HG03025 (cell line): ENCODE data around the gene CKMT2.

ENCODE experiments used
- ATAC-seq: cut with Tn5 transposase; IDR thresholded peaks from one replicate; pipeline ENCODE4 v1.9.1; 2021; ENCODE audit warnings: mild to moderate bottlenecking, moderate library complexity; ENCODE audit not compliant: unreplicated experiment, low FRiP score

CKMT2 gene

DNA sequence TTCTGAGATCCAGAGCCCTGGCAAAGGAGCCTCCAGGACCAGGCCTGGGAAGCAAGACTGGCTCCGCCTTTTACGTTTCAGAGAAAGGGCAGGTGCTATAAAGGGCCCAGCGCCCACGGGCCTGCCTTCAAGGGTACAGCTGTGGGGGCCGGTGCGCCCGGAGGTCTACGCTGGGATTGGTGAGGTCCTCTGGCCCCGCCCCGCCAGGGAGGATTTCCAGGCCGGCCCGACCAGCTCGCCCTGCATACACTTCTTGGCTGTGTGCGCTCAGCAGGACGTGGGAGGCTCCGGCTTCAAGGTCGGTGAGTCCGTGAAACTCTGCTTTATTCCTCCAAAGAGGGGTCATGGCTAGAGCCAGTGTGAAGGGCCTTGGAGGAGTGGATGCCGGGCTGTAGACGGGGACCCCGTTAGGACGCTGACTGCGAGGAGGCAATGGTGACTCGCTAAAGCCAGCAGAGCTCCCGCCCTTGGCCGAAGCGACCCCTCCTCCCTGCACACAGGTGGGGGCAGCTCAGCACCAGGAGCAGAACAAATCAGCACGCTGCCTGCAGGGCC is at the start of gene CKMT2:
TSS of gene CKMT2 (plus strand) at position 243 of the 555 bp plus-strand sequence. CDS start 17,811 bp downstream, outside the sequence.
- no peak for ATAC-seq

DNA sequence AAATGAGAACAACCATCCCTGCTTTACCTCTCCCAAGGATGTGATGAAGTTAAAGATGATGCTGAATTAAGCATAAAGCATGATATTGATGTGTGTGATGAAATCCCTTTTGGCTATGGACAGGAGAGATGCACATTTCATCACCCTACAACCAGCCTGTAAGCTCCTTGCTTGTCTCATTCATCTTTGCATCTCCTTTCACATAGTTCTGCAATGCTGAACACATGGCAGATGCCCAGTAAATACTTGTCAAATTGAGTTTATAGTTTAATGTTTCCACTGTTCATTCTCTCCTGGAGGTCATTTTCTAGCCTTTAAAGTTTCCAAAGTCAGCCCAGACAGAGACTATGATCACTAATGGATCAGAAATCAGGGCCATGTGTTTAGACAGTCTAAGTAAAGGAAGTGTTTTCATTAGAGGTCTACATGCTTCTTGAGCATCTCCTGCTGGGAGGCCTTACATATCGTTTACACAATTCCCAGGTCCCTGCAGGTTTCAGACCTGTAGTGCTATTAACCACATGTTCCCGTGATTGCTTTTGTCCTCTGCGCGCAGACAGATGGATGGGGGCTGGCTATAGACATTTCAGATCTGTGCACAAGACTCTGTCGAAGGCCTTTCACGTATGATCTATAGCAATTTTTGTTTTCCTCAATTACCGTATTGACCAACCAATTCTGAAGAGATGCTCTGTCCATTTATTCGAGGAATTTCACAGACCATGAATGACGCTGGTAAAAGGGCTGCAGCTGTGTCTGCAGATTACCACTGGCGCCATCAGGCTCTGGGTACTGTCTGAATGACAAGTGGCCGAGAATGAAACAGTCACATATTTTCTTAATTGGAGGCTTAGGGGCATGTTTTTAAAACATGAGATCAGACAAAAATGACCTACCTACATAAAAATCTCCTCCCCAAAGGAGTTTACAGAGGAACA is 49.0 kb upstream of the CKMT2 start:
- no peak for ATAC-seq

DNA sequence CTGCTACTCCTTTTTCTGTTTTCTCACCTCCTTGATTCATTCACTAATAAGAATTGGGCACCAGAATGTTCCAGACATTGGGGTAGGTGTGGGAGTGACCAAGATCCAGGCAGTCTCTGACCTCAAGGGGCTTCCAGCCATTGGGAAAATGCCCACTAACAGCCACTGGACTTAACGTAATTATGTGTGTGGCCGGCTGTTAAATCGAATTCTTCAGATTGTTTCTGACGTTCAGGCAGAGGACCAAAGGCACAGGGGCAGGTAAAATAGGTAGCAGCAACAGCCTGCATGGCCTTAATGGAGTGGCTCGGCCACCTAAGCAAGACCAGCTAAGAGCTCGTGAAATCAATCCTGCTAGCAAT is 48.4 kb upstream of the CKMT2 start:
- ATAC-seq, result no peak

DNA sequence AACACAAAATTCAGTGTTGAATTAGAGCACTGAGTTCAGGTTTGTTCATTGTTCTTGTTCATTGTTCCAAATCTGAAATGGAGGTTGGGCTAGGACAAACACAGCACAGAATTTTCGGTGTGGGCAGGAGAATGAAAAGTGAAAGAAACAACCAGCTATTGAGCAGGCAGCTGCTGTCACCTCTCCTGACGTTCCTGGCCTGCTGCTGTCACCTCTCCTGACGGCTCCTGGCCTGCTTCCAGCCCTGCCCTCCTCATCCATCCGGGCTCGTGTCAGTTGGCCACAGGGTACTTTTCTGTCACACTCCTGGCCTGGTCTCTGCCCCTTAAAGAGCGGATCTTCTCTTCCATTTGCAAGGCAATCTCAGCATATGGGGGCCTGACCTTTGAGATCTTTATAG is 45.2 kb upstream of the CKMT2 start:
- ATAC-seq, result no peak

DNA sequence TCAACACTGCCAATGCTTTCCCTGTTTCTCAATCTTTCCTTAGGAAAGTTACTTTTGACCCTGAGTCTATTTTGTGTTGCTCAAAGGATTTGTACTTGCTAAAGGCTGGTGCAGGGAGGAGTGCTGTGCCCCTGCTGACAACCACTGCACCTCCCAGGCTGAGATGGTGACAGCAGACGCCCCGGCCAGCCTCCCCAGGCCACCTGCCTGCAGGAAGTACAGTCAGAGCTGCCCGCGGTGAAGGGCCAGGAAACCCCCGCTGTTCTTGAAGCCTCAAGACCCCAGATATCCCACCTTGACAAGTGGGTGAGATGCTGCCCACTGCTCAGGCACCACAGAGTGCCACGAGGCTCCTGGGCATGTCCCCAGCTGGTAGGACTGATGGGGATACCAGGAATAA is 44.2 kb upstream of the CKMT2 start:
- no peak for ATAC-seq

DNA sequence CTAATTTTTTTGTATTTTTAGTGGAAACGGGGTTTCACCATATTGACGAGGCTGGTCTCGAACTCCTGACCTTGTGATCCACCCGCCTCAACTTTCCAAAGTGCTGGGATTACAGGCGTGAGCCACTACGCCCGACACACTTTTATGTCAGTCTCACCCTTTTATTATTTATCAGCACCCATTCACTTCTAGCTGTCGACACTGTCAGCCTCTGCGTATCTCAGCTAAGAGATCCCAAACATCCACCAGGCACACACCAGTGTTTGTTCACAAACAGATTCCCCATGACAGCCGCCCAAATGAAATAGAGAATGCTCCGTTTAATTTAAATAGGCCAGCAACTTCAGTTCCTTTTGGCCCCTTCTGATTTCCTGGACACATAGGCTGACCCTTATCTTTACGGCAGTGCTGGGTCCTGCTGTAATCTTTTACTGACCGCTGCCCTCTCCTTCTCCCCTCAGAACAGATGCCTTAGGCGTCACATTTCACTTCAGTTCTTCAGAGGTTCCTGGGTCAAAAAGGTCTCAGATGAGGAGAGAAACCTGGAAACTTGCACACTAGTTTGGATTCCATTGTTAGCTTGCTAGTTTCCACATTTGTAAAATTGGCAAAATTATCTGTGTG is 43.1 kb upstream of the CKMT2 start:
- no peak for ATAC-seq

GRCh38 chr5:81191726-81192372 is 41.3 kb upstream of the CKMT2 start:
- no peak for ATAC-seq

DNA sequence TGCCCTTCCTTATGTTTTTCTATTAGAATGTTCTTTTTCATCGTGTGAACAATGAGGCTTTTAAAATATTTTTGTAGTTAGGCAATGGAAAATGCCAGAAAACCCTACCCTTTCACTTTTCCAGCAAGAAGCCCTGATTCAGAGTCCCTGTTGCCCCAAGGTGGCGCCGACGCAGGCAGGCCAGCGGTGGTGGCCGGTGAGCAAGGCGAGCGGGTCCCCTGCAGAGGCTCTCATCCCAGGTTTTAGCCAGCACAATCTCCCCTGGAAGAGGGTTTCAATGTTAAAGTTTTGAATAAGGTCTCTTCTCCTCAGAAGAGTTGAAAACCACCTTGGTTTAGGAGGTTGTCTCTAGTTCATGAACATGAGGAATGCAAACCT is 40.8 kb upstream of the CKMT2 start:
- no peak for ATAC-seq

DNA sequence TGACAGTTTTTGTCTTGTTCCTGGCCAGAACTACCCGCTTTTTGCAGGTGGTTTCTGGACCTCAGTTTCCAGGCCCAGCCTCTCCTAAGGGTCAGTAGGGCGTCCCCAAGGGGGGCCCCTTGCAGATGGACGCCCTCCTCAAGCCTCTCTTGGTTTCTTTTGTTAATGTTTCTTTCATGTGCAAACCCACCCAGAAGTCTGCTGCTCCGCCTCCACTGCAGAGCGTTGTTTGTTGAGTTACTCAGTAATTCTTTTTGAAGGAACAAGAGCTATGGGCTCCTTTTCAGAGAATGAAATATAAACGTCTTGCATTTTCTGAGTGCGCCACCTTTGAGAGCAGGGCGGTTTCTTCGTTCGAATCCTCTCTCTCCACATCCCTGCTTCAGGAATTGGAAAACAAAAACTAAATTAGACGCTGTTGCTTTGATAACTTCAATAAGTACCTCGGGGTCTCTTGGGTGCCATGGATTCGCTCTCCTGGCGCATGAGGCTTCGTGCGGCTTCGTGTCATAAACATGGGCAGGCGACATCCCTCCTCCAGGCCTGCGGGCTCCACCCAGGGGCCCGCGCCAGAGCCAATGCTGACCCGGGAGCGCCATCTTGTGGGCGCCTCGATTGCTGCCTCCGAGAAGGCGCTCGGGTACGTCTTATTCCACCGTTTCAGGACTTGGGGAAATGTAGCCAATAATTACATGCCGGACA is 38.3 kb upstream of the CKMT2 start:
- ATAC-seq, result peak; percentile 61

DNA sequence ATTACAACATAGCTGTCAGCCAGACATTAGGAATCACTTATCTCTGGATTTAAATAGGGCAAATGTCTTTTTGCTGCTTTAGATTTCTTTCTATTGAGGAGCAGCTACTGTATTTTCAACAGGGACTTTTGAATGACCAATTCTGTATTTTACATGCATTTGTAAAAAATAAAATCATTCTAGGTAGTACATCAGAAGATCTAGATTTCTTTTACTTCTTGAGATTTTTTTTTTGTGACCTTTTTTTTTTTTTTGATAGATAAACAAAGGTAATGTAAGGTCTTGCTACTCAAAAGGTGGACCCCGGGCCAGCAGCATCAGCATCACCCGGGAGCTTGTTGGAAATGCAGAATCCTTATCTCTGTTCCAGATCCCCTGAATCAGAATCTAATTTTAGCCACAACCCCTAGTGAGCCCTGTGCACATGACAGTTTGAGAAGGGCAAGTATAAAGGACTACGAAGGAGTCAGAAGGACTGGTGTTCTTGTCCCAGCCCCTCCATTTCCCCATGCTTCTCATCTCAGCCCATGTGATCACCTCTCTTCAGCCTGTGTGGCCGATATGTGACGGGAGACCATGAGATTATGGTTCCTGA is 37.7 kb upstream of the CKMT2 start:
- no peak for ATAC-seq

DNA sequence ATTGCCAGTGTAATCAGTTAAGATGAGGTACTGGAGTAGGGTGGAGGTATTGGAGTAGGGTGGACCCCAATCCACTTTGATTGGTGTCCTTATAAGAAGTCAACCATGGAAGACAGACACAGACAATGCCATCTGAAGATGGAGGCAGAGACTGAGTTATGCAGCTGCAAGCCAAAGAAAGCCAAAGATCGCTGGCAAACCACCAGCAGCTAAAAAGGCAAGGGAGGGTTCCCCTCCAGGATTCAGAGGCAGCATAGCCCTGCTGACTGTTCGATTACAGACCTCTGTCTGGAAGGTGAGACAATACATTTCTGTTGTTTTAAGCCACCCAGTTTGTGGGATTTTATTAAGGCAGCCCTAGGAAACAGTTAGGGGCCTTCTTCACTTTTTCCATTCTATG is 30.5 kb upstream of the CKMT2 start:
- no peak for ATAC-seq

- ATAC-seq, result no peak
Observed at GRCh38 chr5:81203729-81204128, 29.4 kb upstream of the CKMT2 start.

DNA sequence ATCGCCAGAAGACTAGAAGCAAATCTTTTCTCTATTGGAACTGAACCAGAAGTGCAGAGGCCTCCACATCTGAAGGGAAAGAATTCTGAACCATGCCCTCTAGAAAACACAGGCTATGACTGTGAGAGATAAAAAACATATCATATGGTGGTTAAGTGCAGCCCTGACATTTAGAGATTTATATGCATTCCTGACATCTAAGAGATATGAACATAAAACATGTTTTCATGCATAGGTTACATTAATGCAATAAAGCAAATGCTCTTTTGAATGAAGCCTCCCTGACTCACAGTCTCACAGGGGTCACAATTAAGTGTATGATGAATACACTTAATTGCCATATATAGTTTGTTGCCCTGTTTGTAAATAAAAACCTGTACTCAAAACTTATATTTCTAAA is 28.9 kb upstream of the CKMT2 start:
- no peak for ATAC-seq

DNA sequence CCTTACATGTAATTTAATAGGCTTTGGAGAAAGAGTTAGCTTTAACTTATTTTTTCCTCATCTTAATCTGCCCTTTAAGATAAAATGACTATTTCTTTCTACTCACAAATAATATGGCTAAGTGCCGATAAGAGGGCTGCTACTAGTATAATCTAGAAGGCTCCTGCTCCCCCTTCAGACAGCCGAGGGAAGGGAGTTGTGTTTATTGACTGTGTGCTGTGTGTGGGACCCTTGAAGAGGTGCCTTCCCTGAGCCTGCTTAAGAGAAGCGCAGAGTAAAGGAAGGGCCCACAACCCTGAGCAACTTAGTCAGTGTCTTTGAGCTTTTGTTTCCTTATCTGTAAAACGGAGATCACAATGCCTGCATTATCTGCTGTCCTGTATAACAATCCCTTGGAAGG is 28.1 kb upstream of the CKMT2 start:
- ATAC-seq, result no peak

- ATAC-seq, result no peak
Observed at GRCh38 chr5:81207009-81207408, 26.1 kb upstream of the CKMT2 start.

DNA sequence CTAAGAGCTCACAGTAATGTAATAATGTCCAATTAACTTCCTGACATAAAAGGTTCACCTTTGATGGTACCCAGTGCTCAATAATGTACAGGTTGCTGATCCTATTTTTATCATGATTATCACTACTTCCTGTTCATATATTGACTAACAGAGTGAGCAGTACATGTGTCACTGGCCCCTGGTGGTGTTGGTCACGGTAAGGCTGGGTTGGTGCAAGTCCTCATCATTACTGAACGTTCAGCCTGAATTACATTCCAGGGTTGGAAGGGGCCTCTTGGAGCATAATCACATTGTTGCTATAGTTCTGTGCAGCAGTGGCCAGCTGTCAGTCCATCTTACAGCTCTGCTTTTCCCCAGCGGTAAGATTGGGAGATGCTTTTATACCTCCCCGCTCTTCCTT is 24.2 kb upstream of the CKMT2 start:
- ATAC-seq, result no peak

- no peak for ATAC-seq
Observed at GRCh38 chr5:81209386-81209785, 23.7 kb upstream of the CKMT2 start.

- no peak for ATAC-seq
Observed at GRCh38 chr5:81209869-81210493, 23.1 kb upstream of the CKMT2 start.

DNA sequence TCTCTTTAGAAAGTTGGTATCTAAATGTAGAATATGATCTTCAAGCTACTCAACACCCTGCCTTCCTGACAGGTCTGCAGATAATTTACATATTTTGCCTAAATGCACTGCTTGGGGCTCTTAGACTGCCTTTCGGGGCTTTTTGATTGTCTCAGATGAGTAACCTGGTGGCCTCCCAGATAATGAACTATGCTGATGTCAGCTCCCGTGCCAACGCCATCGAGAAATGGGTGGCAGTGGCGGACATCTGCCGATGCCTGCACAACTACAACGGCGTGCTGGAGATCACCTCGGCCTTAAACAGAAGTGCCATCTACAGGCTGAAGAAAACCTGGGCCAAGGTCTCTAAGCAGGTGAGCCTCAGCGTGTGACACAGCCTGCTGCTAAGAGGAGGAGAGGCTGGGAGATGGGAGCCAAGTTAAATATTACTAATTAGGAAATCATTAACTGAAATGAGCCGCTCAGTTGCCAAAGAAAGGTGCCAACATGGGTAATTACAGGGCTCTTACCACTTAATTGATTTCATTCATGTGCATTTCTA is 20.8 kb upstream of the CKMT2 start:
- ATAC-seq, result no peak

DNA sequence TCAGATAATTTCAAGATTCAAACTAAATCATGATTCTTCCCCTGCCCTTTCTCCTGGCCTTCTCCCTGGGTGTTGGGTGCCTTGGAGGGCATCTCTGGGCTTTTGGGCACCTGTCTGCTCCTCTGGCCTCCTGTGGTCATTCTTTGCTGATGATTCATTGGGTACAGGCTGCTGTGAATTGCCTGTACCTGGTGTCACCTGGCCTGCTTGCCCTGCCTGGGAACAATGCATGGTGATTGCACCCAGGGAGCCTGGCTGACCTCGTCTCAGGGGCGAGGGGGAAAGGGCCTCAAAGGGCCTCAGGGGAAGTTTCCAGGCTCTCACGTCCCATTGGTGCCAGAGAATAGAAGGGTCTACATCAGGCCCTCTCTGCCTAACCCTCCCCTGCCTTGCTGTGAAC is 20.1 kb upstream of the CKMT2 start:
- ATAC-seq, result no peak
